T-helper 1 cell (primary cell): ENCODE measurements around the gene CIAO2B.
"Not testable (repeated sequence)": the region's sequence is repeated elsewhere in the genome, so short reads cannot be mapped to it uniquely, and the experiment has no call there.

Experiments used
- DNase-seq, 5 donors: peaks; one replicate each; pipeline ENCODE4 v3.0.0-alpha.2; 2012 to 2020

The CIAO2B gene

GRCh38 chr16:66955363-66956153 lies 21.4 kb upstream of the CIAO2B start:
- not testable (repeated sequence) for DNase-seq

- DNase-seq, result peak; percentile 28 to 77 (median 54)
These were observed 20.0 kb upstream of the CIAO2B start for GRCh38 chr16:66954097-66954659.

GRCh38 chr16:66953462-66954096 lies 19.4 kb upstream of the CIAO2B start:
- DNase-seq, result no peak

- no peak for DNase-seq
These were observed 18.4 kb upstream of the CIAO2B start for GRCh38 chr16:66952430-66953110.

- no peak for DNase-seq
These were observed 17.0 kb upstream of the CIAO2B start for GRCh38 chr16:66950971-66951790.

GRCh38 chr16:66950437-66950836 lies 16.2 kb upstream of the CIAO2B start:
- DNase-seq, result peak in 1 of 5 donors; percentile 58

GRCh38 chr16:66949472-66949871 lies 15.3 kb upstream of the CIAO2B start:
- no peak for DNase-seq

- DNase-seq, result no peak
These were observed 14.6 kb upstream of the CIAO2B start for GRCh38 chr16:66948837-66949225.

GRCh38 chr16:66948134-66948836 lies 14.1 kb upstream of the CIAO2B start:
- no peak for DNase-seq

GRCh38 chr16:66947302-66948065 lies 13.3 kb upstream of the CIAO2B start:
- DNase-seq, result peak; percentile 54 to 84 (median 72)

GRCh38 chr16:66946974-66947301 lies 12.7 kb upstream of the CIAO2B start:
- no peak for DNase-seq

GRCh38 chr16:66946541-66946940 lies 12.3 kb upstream of the CIAO2B start:
- DNase-seq, result no peak

GRCh38 chr16:66945939-66946338 lies 11.7 kb upstream of the CIAO2B start:
- no peak for DNase-seq

GRCh38 chr16:66944971-66945370 lies 10.8 kb upstream of the CIAO2B start:
- not testable (repeated sequence) for DNase-seq

- DNase-seq, result no peak
These were observed 9.8 kb upstream of the CIAO2B start for GRCh38 chr16:66944054-66944441.

- DNase-seq, result no peak
These were observed 9.3 kb upstream of the CIAO2B start for GRCh38 chr16:66943426-66944053.

GRCh38 chr16:66942981-66943380 lies 8.8 kb upstream of the CIAO2B start:
- no peak for DNase-seq

GRCh38 chr16:66940236-66940635 lies 6.0 kb upstream of the CIAO2B start:
- DNase-seq, result no peak

GRCh38 chr16:66939366-66939765 lies 5.2 kb upstream of the CIAO2B start:
- DNase-seq, result no peak

- DNase-seq, result no peak
These were observed 3.6 kb upstream of the CIAO2B start for GRCh38 chr16:66937725-66938337.
